Measurements from ENCODE around the gene THPO. TPM values are rescaled to one million over a fixed set of nuclear protein-coding genes. Genes with fewer than 3 reads are reported as not detected.

The THPO gene
- total and polyA plus RNA-seq, 7 donors = 0.25 to 0.36 TPM; not detected in 5

GRCh38 chr3:184386047-184386806, 8.2 kb upstream of the THPO start:
- intact Hi-C loops (cut with DNase I) = no loop called here
- 70 to 83% methylated on average over 37 of the region's 37 CpGs for WGBS, 2 donors
- no peak for DNase-seq
- peaks cover 4 to 13% (median 8%) of the 10 kb centered on the region in 3 donors for H3K27me3 ChIP-seq
- no peaks in the 10 kb centered on the region for H3K36me3 ChIP-seq
- H3K9me3 ChIP-seq = no peaks in the 10 kb centered on the region
- TF ChIP-seq EP300 (IDR thresholded peaks at IDR 0.05) (no peak), CTCF (IDR thresholded peaks at IDR 0.05) (no peak), POLR2AphosphoS5 (IDR thresholded peaks at IDR 0.05) (no peak), POLR2A (IDR thresholded peaks at IDR 0.05) (no peak)
- H3K27ac ChIP-seq = no peak overlapping the region
- H3K4me3 ChIP-seq = no peak overlapping the region
- peaks cover 0 to 6% (median 4%) of the 10 kb centered on the region in 4 donors for H3K4me1 ChIP-seq

- intact Hi-C loops (cut with DNase I) = no loop called here
- H3K27ac ChIP-seq = no peak overlapping the region
- H3K9me3 ChIP-seq = no peaks in the 10 kb centered on the region
- no peak for DNase-seq
- H3K36me3 ChIP-seq = no peaks in the 10 kb centered on the region
- 92 to 94% methylated on average over 8 of the region's 8 CpGs for WGBS, 2 donors
- H3K27me3 ChIP-seq = peaks cover 4 to 21% (median 19%) of the 10 kb centered on the region in 3 donors
- peaks cover 0 to 17% (median 14%) of the 10 kb centered on the region in 4 donors for H3K4me1 ChIP-seq
- TF ChIP-seq POLR2AphosphoS5 (IDR thresholded peaks at IDR 0.05) (no peak), EP300 (IDR thresholded peaks at IDR 0.05) (no peak), POLR2A (IDR thresholded peaks at IDR 0.05) (no peak), CTCF (IDR thresholded peaks at IDR 0.05) (no peak)
- H3K4me3 ChIP-seq = no peak overlapping the region
These were observed 6.9 kb upstream of the THPO start for GRCh38 chr3:184384856-184385422.

- Histone ChIP-seq H3K36me3 (no peaks in the 10 kb centered on the region), H3K27me3 (peaks cover 4 to 24% (median 24%) of the 10 kb centered on the region in 3 donors), H3K4me3 (no peak overlapping the region), H3K9me3 (no peaks in the 10 kb centered on the region), H3K27ac (no peak overlapping the region), H3K4me1 (peaks cover 0 to 20% (median 17%) of the 10 kb centered on the region in 4 donors)
- TF ChIP-seq POLR2AphosphoS5 (IDR thresholded peaks at IDR 0.05) = no peak
- no peak for TF ChIP-seq CTCF (IDR thresholded peaks at IDR 0.05)
- TF ChIP-seq POLR2A (IDR thresholded peaks at IDR 0.05) = no peak
- no peak for TF ChIP-seq EP300 (IDR thresholded peaks at IDR 0.05)
- intact Hi-C loops (cut with DNase I) = no loop called here
- no peak for DNase-seq
- WGBS, 2 donors = 86% methylated on average over 9 of the region's 9 CpGs
These were observed 6.3 kb upstream of the THPO start for GRCh38 chr3:184384342-184384741.

GRCh38 chr3:184383033-184383740, 5.2 kb upstream of the THPO start:
- Histone ChIP-seq H3K4me1 (peaks cover 0 to 23% (median 19%) of the 10 kb centered on the region in 4 donors), H3K9me3 (no peaks in the 10 kb centered on the region), H3K4me3 (no peak overlapping the region), H3K36me3 (no peaks in the 10 kb centered on the region), H3K27me3 (peaks cover 4 to 35% (median 26%) of the 10 kb centered on the region in 3 donors), H3K27ac (no peak overlapping the region)
- no peak for DNase-seq
- intact Hi-C loops (cut with DNase I) = no loop called here
- TF ChIP-seq POLR2A (IDR thresholded peaks at IDR 0.05) (no peak), EP300 (IDR thresholded peaks at IDR 0.05) (no peak), POLR2AphosphoS5 (IDR thresholded peaks at IDR 0.05) (no peak), CTCF (IDR thresholded peaks at IDR 0.05) (no peak)
- 86 to 90% methylated on average over 15 of the region's 15 CpGs for WGBS, 2 donors
